MM.1S (cell line): Measurements from ENCODE around the gene ENOX1.

ENCODE experiments used
- DNase-seq: peaks from one replicate; pipeline ENCODE4 v3.0.0-alpha.2; 2015
- H2AFZ ChIP-seq: fragments of 300-600 bp; sonication (generic); 2 replicates; pipeline ENCODE4 v1.6.0; 2016; ENCODE audit warnings: antibody characterized with exemption, low read length
- H3F3A ChIP-seq: fragments of 300-600 bp; sonication (generic); 2 replicates; pipeline ENCODE4 v1.6.1; 2016; ENCODE audit warnings: mild to moderate bottlenecking, antibody characterized with exemption, low read length, moderate library complexity, mixed read lengths; ENCODE audit not compliant: insufficient read depth
- H3K27ac ChIP-seq: fragments of 300-600 bp; sonication (generic); 2 replicates; pipeline ENCODE4 v1.5.1; 2016; ENCODE audit warnings: mild to moderate bottlenecking, low read length
- H3K27me3 ChIP-seq: fragments of 300-600 bp; sonication (generic); replicated peaks from 2 replicates; pipeline ENCODE4 v1.6.0; 2016; ENCODE audit warnings: low read length; ENCODE audit not compliant: insufficient read depth
- H3K36me3 ChIP-seq: fragments of 300-600 bp; sonication (generic); replicated peaks from 2 replicates; pipeline ENCODE4 v1.6.1; 2016; ENCODE audit warnings: mild to moderate bottlenecking, low read length, mixed read lengths; ENCODE audit not compliant: insufficient read depth
- H3K4me1 ChIP-seq: fragments of 300-600 bp; sonication (generic); 2 replicates; pipeline ENCODE4 v1.6.1; 2016; ENCODE audit warnings: low read length, mixed read lengths
- H3K4me2 ChIP-seq: fragments of 300-600 bp; sonication (generic); 2 replicates; pipeline ENCODE4 v1.6.0; 2016; ENCODE audit warnings: low read depth, low read length
- H3K4me3 ChIP-seq: fragments of 300-600 bp; sonication (generic); 2 replicates; pipeline ENCODE4 v1.5.1; 2016; ENCODE audit warnings: low read length, mixed read lengths
- H3K79me2 ChIP-seq: fragments of 300-600 bp; sonication (generic); 2 replicates; pipeline ENCODE4 v1.6.1; 2016; ENCODE audit warnings: mixed run types, low read length, mixed read lengths
- H3K9ac ChIP-seq: fragments of 300-600 bp; sonication (generic); 2 replicates; pipeline ENCODE4 v1.6.1; 2016; ENCODE audit warnings: low read length, mixed read lengths
- H3K9me2 ChIP-seq: fragments of 300-600 bp; sonication (generic); replicated peaks from 2 replicates; pipeline ENCODE4 v1.6.1; 2016; ENCODE audit warnings: mild to moderate bottlenecking, low read length, mixed read lengths; ENCODE audit not compliant: insufficient read depth
- H3K9me3 ChIP-seq: fragments of 300-600 bp; sonication (generic); replicated peaks from 2 replicates; pipeline ENCODE4 v1.6.1; 2016; ENCODE audit warnings: mild to moderate bottlenecking, low read length, mixed read lengths; ENCODE audit not compliant: insufficient read depth
- H4K20me1 ChIP-seq: fragments of 300-600 bp; sonication (generic); 2 replicates; pipeline ENCODE4 v1.6.1; 2016; ENCODE audit warnings: mild to moderate bottlenecking, low read length, moderate library complexity, mixed read lengths; ENCODE audit not compliant: insufficient read depth
- EZH2 ChIP-seq: fragments of 300-600 bp; sonication (generic); optimal IDR thresholded peaks from 2 replicates; pipeline ENCODE3; 2017; ENCODE audit warnings: low read depth, mild to moderate bottlenecking, antibody characterized with exemption, low read length, mixed read lengths
- EZH2phosphoT487 ChIP-seq: fragments of 300-600 bp; sonication (generic); IDR thresholded peaks from 2 replicates; pipeline ENCODE4 v1.6.1; 2018; ENCODE audit warnings: antibody characterized with exemption, low read length
- TF ChIP-seq, protein P1 (sequence below): fragments of 300-600 bp; sonication (generic); IDR thresholded peaks from 2 replicates; pipeline ENCODE4 v1.5.1; 2016; ENCODE audit warnings: antibody characterized with exemption, low read length, mixed read lengths

Gene ENOX1

DNA sequence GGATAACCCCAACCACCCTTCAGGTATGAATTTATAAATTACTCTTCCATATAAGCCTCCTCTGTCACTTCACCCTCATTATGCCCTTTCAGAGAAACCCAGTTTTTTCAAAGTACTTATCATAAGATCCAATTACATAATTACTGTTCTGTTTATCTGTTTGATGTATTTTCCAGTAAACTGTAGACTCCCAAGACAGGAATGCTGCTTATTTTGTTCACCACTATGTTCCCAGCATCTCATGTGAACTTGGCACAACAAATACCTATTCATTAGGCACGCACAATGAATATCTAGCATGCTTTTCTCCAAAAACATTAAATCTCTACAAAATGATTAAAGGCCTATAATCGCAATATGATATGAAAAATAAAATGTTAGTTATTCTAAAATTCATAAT is 13.2 kb downstream of the ENOX1 start:
- no peaks in the 10 kb centered on the region for H3F3A ChIP-seq
- H3K27ac ChIP-seq = no peak overlapping the region
- H3K4me2 ChIP-seq = no peak overlapping the region
- no peaks in the 10 kb centered on the region for H3K79me2 ChIP-seq
- TF ChIP-seq EZH2 (no peak), EZH2phosphoT487 (no peak)
- TF ChIP-seq, protein P1, sequence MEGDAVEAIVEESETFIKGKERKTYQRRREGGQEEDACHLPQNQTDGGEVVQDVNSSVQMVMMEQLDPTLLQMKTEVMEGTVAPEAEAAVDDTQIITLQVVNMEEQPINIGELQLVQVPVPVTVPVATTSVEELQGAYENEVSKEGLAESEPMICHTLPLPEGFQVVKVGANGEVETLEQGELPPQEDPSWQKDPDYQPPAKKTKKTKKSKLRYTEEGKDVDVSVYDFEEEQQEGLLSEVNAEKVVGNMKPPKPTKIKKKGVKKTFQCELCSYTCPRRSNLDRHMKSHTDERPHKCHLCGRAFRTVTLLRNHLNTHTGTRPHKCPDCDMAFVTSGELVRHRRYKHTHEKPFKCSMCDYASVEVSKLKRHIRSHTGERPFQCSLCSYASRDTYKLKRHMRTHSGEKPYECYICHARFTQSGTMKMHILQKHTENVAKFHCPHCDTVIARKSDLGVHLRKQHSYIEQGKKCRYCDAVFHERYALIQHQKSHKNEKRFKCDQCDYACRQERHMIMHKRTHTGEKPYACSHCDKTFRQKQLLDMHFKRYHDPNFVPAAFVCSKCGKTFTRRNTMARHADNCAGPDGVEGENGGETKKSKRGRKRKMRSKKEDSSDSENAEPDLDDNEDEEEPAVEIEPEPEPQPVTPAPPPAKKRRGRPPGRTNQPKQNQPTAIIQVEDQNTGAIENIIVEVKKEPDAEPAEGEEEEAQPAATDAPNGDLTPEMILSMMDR = no peak
- no peaks in the 10 kb centered on the region for H3K27me3 ChIP-seq
- H4K20me1 ChIP-seq = no peaks in the 10 kb centered on the region
- H3K4me1 ChIP-seq = no peaks in the 10 kb centered on the region
- H3K9me3 ChIP-seq = no peaks in the 10 kb centered on the region
- DNase-seq = no peak
- no peaks in the 10 kb centered on the region for H3K36me3 ChIP-seq
- H3K9me2 ChIP-seq = no peaks in the 10 kb centered on the region
- no peak overlapping the region for H3K9ac ChIP-seq
- no peak overlapping the region for H2AFZ ChIP-seq
- H3K4me3 ChIP-seq = no peak overlapping the region

DNA sequence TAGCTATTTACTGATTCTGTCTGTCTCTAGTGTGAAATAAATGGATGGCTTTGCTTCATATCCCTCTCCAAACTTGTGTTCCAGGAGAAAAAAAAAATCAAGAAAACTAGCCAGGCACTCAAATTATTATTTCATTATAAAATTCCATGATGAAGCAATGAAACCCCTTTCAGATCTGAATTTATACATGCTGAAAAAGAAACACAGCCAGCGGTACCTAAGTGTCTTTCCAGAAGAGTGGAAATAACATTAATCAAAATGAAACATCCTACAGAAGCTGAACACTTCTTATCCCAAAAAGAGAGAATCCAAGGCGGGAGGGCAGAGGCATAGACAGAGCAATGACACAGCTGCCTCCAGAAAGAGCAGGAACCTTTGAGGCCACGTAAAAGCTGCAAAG is 15.9 kb downstream of the ENOX1 start:
- Histone ChIP-seq H3K36me3 (no peaks in the 10 kb centered on the region), H3K4me1 (no peaks in the 10 kb centered on the region), H3K9ac (no peak overlapping the region), H3K9me3 (no peaks in the 10 kb centered on the region), H3K79me2 (no peaks in the 10 kb centered on the region), H3F3A (no peaks in the 10 kb centered on the region), H3K27me3 (no peaks in the 10 kb centered on the region), H4K20me1 (no peaks in the 10 kb centered on the region), H3K4me3 (no peak overlapping the region), H2AFZ (no peak overlapping the region), H3K4me2 (no peak overlapping the region), H3K9me2 (no peaks in the 10 kb centered on the region), H3K27ac (no peak overlapping the region)
- no peak for DNase-seq
- TF ChIP-seq, protein P1 = no peak
- TF ChIP-seq EZH2phosphoT487 (no peak), EZH2 (no peak)

DNA sequence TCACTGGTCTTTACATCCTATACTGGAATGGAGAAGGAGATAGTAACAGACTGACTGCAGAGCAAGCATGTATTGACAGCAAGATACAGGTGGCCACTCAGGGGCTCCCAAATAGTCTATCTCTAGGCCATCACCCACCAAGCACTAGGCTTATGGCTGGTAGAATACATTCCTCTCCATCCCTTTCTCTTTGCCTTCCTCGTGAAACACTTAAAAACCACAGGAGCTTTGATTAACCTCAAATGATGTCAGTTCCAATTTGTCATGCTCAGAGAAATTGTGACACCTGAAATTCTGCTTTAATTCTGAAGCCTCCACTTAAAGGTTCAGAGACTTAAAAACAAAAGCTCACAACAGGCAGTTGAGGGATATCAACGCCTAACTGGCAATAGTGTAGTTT is 17.2 kb downstream of the ENOX1 start:
- H2AFZ ChIP-seq = no peak overlapping the region
- no peaks in the 10 kb centered on the region for H3K4me1 ChIP-seq
- H3K9me2 ChIP-seq = no peaks in the 10 kb centered on the region
- no peak overlapping the region for H3K4me2 ChIP-seq
- H3K4me3 ChIP-seq = no peak overlapping the region
- H3K9me3 ChIP-seq = no peaks in the 10 kb centered on the region
- H3K27me3 ChIP-seq = no peaks in the 10 kb centered on the region
- no peaks in the 10 kb centered on the region for H3K79me2 ChIP-seq
- TF ChIP-seq EZH2phosphoT487 (no peak), EZH2 (no peak)
- TF ChIP-seq, protein P1 = no peak
- H4K20me1 ChIP-seq = no peaks in the 10 kb centered on the region
- H3K27ac ChIP-seq = no peak overlapping the region
- H3F3A ChIP-seq = no peaks in the 10 kb centered on the region
- DNase-seq = no peak
- no peaks in the 10 kb centered on the region for H3K36me3 ChIP-seq
- no peak overlapping the region for H3K9ac ChIP-seq
